Stimulated activated memory B cell treated with anti-CD40 and anti-IgM and Interleukin-4, amounts not matched to agents 10 μg/mL and 1 μg/mL and 100 μg/mL, for 72 hours (primary cell): ENCODE measurements around the gene LRRC14B.

Experiments used
- ATAC-seq: fragments of 150-1000 bp; cut with Tn5 transposase; 2 replicates; pipeline ENCODE4 v1.10.0; 2021
- H3K27ac Mint-ChIP-seq: one replicate; pipeline ENCODE4 v1.8.0; 2022; ENCODE audit warnings: mild to moderate bottlenecking, mixed read lengths
- H3K27me3 Mint-ChIP-seq: one replicate; pipeline ENCODE4 v1.8.0; 2022; ENCODE audit warnings: mixed read lengths
- H3K36me3 Mint-ChIP-seq: one replicate; pipeline ENCODE4 v1.8.0; 2022; ENCODE audit warnings: mixed read lengths
- H3K4me1 Mint-ChIP-seq: one replicate; pipeline ENCODE4 v1.8.0; 2022; ENCODE audit warnings: mixed read lengths
- H3K4me3 Mint-ChIP-seq: one replicate; pipeline ENCODE4 v1.8.0; 2022; ENCODE audit warnings: mild to moderate bottlenecking, moderate library complexity, mixed read lengths
- H3K9me3 Mint-ChIP-seq: one replicate; pipeline ENCODE4 v1.8.0; 2022; ENCODE audit warnings: mixed read lengths

The LRRC14B gene

DNA sequence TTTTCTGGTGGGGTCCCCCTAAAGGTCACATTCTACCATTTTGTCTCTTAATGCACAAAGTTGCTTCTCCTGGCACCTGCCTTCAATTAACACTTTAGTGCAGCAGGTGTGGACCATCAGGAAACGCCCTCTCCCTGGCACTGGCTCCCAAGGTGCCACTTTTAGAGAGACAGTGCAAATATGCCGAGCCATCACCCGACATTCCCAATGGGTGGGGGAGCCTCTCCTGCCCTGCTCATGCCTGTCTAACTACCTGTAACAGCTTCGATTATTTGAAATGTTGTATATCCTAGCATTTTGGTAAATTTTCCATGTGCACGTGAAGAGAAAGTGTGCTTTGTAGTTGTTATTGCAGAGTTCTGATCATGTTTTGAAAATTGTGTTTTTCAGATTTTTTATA, 13.2 kb upstream of the LRRC14B start:
- H3K27me3 Mint-ChIP-seq, result peaks cover 64% of the 10 kb centered on the region
- no peaks in the 10 kb centered on the region for H3K9me3 Mint-ChIP-seq

DNA sequence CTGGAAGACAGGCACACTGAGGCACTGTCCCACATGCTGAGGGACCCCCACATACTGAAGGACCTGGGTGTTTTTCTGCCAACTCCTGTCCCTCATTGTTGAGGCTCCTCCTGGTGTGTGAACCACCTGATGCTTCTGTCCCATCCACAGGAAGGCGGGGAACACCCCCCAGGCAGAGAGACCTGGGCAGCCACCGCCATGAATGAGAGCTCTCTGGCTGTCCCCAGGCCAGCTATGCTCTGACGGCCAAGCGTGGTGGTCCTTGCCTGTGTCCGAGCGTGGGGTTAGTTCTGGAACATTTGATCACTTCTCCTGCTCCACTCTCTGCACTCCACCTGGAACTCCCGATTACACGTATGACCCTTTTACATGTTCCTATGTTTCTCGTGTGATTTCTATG, 11.9 kb upstream of the LRRC14B start:
- H3K4me1 Mint-ChIP-seq, result no peaks in the 10 kb centered on the region
- H3K36me3 Mint-ChIP-seq, result no peaks in the 10 kb centered on the region

More for the DNA sequence above, 13.2 kb upstream of the LRRC14B start:
- no peak for ATAC-seq
- no peak overlapping the region for H3K27ac Mint-ChIP-seq
- H3K36me3 Mint-ChIP-seq, result no peaks in the 10 kb centered on the region
- H3K4me3 Mint-ChIP-seq, result no peak overlapping the region
- H3K4me1 Mint-ChIP-seq, result no peaks in the 10 kb centered on the region

DNA sequence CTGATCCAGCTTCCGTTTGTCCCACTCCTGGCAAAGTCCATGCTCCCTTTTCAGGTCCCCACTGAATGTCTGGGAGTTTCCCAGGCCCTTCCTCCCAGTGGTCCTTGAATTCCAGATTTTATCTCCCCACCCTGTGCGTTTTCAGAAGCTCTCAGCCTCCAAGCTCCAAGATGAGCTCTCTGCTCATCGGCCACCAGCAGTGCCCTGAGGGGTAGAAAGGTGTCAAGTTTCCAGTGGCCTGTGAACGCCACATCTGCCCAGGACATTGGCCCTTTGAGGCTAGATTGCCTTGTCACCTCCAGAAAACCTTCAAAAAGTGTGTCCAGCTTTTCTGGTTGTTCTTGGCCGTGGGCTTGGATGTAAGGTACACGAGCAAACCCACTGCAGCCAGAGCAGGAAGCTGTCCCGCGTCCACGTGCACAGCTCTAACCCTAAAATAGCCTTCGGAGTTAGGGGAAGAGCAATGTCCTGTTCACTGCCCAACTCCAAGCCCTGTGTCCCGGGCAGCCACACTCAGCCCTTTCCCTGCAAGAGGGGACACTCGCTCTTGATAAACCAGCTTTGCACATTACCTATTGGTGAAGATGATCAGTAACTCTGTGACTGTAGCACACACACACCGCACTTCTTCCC, 10.9 kb upstream of the LRRC14B start:
- no peak overlapping the region for H3K4me3 Mint-ChIP-seq

More for the DNA sequence above, 11.9 kb upstream of the LRRC14B start:
- Mint-ChIP-seq H3K27ac (no peak overlapping the region), H3K9me3 (no peaks in the 10 kb centered on the region), H3K27me3 (peaks cover 53% of the 10 kb centered on the region), H3K4me3 (no peak overlapping the region)
- ATAC-seq, result peak; percentile 14

DNA sequence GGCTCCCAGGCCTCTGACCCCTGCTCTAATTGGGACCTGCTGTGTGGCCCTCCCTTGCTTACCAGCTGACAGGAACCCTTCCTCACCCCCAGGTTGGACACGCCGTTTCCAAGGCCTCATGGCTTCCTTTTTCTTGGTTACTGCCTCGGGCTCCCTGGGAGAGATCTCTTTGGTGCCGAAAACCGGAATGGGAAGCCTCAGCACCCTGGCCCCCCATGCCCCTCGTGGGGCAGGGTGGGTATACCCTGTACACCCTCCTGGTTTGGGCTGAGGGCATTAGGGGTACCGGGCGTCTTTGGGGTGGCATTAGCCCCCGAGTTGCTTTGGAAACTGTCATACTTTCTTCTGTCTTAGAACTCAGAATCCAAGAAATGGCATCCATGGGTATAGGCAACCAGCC, 10.1 kb upstream of the LRRC14B start:
- ATAC-seq, result no peak
- H3K4me1 Mint-ChIP-seq, result no peaks in the 10 kb centered on the region
- H3K36me3 Mint-ChIP-seq, result no peaks in the 10 kb centered on the region
- peaks cover 42% of the 10 kb centered on the region for H3K27me3 Mint-ChIP-seq
- no peak overlapping the region for H3K27ac Mint-ChIP-seq
- no peak overlapping the region for H3K4me3 Mint-ChIP-seq
- H3K9me3 Mint-ChIP-seq, result no peaks in the 10 kb centered on the region

More for the DNA sequence above, 10.9 kb upstream of the LRRC14B start:
- no peak for ATAC-seq
- Mint-ChIP-seq H3K4me1 (no peaks in the 10 kb centered on the region), H3K9me3 (no peaks in the 10 kb centered on the region), H3K36me3 (no peaks in the 10 kb centered on the region), H3K27me3 (peaks cover 44% of the 10 kb centered on the region), H3K27ac (no peak overlapping the region)

DNA sequence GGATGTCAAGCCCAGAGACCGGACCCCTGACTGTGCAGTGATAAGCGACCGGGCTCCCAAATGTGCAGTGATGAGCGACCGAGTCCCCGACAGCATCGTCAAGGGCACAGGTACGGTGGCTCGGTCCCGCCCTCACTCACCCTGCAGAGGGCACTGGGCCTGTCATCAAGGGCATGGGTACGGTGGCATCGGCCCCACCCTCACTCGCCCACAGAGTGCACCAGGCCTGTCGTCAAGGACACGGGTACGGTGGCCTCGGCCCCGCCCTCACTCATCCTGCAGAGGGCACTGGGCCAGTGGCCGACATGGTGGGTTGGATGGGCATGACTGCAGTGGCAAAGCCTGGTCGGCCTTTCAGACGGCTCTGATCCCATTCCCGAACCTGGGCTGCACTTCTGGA, 9.7 kb upstream of the LRRC14B start:
- Mint-ChIP-seq H3K9me3 (no peaks in the 10 kb centered on the region), H3K4me3 (no peak overlapping the region)

DNA sequence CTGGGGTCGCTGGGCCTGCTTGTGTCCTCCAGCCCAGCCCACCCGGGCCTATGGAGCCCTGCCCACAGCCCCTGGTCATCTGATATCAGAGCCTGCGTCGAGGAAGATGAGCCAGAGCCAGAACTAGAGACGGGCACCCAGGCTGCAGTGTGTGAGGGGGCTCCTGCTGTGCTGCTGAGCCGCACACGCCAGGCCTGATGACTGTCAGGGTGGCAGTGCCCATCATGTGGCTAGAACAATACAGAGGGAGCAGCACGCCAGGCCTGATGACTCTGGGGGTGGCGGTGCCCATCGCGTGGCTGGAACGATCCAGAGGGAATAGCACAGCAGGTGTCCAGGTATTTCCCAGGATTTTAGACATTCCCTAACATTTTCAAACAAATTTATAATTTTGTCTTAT, 9.2 kb upstream of the LRRC14B start:
- ATAC-seq, result no peak
- H3K27me3 Mint-ChIP-seq, result peaks cover 48% of the 10 kb centered on the region
- H3K9me3 Mint-ChIP-seq, result no peaks in the 10 kb centered on the region
- H3K27ac Mint-ChIP-seq, result no peak overlapping the region
- no peak overlapping the region for H3K4me3 Mint-ChIP-seq
- H3K36me3 Mint-ChIP-seq, result no peaks in the 10 kb centered on the region
- no peaks in the 10 kb centered on the region for H3K4me1 Mint-ChIP-seq

More for the DNA sequence above, 9.7 kb upstream of the LRRC14B start:
- peaks cover 42% of the 10 kb centered on the region for H3K27me3 Mint-ChIP-seq
- no peaks in the 10 kb centered on the region for H3K36me3 Mint-ChIP-seq
- no peaks in the 10 kb centered on the region for H3K4me1 Mint-ChIP-seq
- no peak overlapping the region for H3K27ac Mint-ChIP-seq
- no peak for ATAC-seq

DNA sequence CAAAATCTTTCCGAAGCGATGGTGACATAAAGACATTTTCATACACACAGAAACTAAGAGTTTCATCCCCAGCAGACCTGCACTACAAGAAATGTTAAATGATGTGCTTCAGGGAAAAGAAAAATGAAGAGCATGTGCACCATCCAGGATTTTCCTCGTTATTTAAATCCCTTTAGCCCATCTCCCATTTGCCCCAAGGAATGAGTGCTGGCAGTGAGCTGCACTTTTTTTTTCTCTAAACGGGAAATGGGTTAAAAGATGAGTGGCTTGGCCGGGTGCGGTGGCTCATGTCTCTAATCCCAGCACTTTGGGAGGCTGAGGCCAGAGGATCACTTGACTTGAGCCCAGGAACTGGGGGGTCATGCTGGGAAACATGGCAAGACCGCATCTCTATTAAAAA, 6.8 kb upstream of the LRRC14B start:
- Mint-ChIP-seq H3K27me3 (peaks cover 59% of the 10 kb centered on the region), H3K36me3 (no peaks in the 10 kb centered on the region)

DNA sequence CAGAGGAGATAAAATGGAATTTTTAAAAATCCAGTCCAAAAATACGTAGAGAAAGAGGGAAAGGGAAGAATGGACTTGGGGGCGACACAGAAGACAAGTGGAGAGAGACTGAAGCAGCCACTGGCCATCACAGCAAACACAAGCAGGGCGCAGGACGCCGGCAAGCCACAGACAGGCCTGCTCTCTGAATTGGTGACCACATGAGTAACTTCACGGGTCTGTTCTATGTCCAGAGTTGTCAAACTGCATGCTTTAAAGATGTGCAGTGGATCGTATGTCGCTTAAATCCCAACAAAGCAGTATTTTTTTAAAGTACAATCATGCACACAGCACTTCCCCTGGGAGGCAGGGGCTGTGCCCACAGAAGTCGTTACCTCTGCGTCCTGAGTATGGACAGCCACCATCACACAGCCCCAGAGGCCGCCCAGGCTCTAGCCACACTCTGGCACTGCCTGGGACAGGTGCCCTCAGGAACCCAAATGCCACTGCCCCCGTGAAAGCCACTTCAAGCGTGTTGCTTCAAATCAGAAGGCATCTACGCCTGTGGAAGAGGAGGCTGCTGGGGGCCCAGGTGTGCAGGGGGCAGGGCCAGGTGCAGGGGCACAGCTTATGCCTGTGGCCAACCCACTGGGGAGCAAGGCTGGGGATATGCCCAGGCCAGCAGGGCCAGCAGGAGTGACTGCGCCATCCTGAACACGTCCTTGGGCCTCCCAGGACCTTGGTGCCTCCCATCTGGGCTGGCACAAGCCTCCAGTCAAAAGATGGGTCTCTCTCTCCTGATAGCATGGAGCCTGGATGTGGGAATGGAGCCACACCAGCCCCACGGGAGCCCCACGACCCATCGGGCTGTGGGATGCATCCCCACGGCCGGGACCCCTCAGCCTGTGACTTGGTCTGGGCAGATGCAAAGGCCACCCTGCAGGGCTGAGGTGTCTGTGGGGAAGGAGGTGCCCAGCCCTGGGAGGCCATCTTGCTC, 5.9 kb upstream of the LRRC14B start:
- Mint-ChIP-seq H3K4me1 (peaks cover 9% of the 10 kb centered on the region), H3K27ac (no peak overlapping the region), H3K36me3 (no peaks in the 10 kb centered on the region), H3K27me3 (peaks cover 56% of the 10 kb centered on the region), H3K9me3 (no peaks in the 10 kb centered on the region), H3K4me3 (no peak overlapping the region)
- no peak for ATAC-seq

More for the DNA sequence above, 6.8 kb upstream of the LRRC14B start:
- no peak for ATAC-seq
- Mint-ChIP-seq H3K9me3 (no peaks in the 10 kb centered on the region), H3K27ac (no peak overlapping the region), H3K4me3 (no peak overlapping the region), H3K4me1 (peaks cover 9% of the 10 kb centered on the region)

DNA sequence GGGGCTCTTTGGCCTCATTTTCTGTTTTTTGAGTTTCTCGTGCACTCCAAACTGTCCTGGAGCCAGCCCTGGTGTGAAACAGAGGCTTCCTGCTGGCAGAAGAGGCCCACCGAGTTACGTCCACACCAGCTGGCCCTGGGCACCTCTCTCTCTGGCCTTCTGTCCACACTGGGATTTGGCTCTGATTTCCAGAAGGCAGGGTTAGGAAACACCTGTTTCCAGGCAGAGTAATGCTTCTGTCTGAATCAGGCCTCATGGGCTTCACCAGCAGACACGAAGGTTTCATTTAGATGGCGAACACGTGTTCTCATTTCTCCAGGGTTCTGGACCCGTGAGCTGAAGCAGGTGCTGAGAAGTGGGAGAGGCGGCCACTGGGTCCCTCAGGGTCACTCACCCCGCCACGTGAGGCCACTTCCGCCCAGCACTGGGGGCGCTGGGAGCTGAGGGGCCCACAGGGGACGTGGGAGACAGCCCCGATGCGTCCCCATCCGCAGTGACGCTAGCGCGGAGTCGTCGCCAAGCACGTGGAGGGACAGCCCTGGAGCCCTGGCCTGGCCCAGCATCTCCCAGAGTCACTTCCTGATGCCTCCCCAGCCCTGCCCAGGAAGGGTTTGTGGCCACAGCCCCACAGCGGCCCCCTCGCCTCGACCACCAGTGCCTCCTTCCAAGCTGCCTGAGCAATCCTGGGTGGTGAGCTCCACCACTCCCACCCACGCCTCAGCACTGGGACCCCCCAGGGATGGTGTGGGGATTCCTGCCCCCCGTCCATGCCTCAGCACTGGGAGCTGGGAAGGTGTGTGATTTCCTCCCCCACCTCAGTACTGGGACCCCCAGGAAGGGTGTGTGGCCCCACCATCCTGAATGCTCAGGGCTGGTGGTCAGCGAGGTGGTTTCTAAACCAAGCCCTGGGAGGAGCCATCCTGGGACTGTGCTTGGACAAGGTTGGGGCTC, 4.9 kb upstream of the LRRC14B start:
- ATAC-seq, result no peak
- Mint-ChIP-seq H3K36me3 (no peaks in the 10 kb centered on the region), H3K27me3 (peaks cover 51% of the 10 kb centered on the region), H3K9me3 (no peaks in the 10 kb centered on the region), H3K27ac (no peak overlapping the region), H3K4me1 (peaks cover 14% of the 10 kb centered on the region), H3K4me3 (no peak overlapping the region)

DNA sequence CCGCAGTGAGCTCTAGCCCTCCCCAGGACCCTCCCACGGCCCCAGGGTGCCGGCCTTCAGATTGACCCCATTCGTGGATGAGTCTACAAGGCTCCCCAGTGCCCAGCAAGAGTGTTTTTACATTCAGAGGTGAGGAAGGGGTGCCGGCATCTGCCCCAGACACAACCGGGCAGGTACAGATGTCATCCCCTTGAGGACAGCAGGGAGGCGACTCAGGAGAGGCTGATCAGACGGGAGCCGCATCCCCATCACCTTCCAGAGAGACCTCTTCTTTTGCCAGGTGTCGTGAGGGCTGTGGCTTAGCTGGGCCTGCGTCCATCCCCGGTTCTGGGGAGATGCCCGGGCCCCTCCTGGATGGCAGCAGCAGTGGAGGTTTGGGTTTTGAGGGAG, 4.3 kb upstream of the LRRC14B start:
- H3K27ac Mint-ChIP-seq, result no peak overlapping the region
- no peak overlapping the region for H3K4me3 Mint-ChIP-seq
- H3K4me1 Mint-ChIP-seq, result peaks cover 15% of the 10 kb centered on the region
- no peak for ATAC-seq
- no peaks in the 10 kb centered on the region for H3K36me3 Mint-ChIP-seq
- peaks cover 47% of the 10 kb centered on the region for H3K27me3 Mint-ChIP-seq
- H3K9me3 Mint-ChIP-seq, result no peaks in the 10 kb centered on the region

DNA sequence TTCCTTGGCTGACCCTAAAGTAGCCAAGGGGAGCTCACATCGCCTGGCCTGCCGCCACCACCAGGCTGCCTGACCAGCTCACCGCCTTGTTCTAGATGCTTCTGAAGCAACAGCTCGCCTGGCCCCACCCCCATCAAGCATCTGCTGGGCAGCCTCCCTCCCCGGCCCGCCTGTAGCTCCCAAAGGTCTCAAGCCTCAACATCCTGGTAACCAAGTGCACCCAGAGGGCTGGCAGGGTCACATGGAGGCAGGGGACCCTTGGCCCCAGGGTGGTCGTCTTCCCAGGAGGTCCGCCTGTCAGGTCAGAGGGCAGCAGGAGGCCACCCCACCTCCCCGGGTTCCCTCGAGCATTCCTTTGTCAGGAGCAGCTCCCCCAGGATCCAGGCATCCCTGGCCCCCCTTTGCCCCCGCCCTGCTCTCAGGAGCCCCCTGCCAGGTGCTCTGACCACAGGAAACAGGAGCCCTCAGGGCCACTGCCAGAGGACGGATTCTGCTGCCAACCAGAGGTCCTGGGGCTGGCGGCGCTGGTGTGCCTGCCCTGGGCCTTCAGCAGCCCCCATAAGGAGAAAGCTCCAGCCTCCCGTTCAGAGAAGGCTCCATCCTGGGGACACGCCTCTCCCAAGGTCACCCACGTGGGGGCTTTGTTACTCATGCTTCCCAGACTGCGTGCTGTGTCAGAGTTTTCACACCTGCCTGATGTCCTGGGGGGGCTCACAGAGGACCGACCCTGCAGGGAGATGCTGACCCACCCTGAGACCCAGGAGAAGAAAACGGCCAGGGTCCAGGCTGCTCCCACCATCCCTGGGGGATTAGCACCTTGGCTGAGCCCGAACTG, 3.5 kb upstream of the LRRC14B start:
- H3K4me1 Mint-ChIP-seq, result peaks cover 22% of the 10 kb centered on the region
- H3K27me3 Mint-ChIP-seq, result peaks cover 47% of the 10 kb centered on the region
- H3K36me3 Mint-ChIP-seq, result no peaks in the 10 kb centered on the region
- H3K9me3 Mint-ChIP-seq, result no peaks in the 10 kb centered on the region
- H3K27ac Mint-ChIP-seq, result no peak overlapping the region
- H3K4me3 Mint-ChIP-seq, result no peak overlapping the region
- ATAC-seq, result no peak

DNA sequence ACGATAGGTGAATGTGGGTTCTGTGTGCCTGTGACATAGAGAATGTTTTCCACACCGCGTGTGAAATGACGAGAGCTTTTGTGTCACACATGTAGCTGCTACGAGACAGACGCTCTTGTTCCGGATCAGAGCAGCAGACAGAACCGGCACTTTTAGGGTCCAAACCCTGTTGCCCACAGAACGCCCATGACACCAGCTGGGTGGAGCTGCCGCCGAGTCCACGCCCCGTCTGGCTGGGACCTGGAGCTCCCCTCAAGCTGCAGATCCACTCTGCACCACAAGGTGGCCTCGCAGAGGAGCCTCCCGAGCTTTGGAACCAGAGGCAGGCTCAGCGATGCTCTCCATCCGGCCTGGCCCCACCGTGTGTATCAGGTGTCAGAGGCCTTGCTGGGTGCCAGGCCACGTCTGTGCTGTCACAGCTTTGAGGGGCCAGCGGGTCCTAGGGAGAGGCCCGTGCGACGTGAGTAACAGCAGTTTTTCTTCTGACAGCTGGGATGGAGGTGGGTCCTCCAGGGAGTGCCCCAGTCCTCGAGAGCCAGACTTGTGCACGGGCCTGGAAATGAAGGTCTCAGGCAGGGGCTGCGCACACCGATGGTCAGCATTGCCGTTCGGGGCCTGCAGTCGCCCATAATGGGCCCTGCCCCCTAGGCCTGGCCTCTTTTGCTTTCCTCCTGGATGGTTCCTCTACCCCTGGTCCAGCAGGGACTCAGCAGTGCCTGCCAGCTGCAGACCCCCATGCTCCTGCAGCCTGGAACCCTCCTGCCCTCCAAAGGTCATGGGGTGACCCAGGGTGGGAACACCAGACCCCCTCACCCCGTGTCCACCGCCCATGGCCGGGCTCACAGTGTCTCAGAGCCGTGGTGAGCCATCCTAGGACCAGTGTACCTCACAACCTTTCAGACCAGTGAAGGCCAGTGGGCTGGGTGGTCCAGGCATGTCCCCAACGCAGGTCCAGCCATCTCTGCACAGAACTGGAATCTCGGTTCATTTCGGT, 2.5 kb upstream of the LRRC14B start:
- H3K4me1 Mint-ChIP-seq, result peaks cover 22% of the 10 kb centered on the region
- ATAC-seq, result peak; percentile 84
- no peaks in the 10 kb centered on the region for H3K36me3 Mint-ChIP-seq
- H3K27ac Mint-ChIP-seq, result no peak overlapping the region
- no peaks in the 10 kb centered on the region for H3K9me3 Mint-ChIP-seq
- H3K4me3 Mint-ChIP-seq, result no peak overlapping the region
- peaks cover 52% of the 10 kb centered on the region for H3K27me3 Mint-ChIP-seq

DNA sequence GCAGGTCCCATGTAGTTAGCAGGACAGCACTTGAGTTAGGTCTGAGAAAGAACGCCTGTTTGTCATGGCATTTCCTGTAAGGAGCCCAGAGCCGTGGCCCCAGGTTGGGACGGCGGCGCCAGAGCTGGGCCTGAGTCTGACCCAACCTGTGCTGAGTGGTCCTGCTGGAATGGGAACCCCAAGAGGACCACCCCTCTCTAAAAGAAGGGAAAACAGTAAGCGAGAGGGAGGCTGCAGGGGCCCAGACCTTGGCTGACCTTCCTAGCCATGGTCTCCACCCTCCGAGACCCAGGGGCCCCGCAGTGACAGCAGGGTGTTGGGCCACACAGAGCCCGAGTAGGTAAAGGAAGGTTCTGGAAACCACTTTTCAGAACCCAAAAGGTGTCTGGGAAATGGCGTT, 1.8 kb upstream of the LRRC14B start:
- Mint-ChIP-seq H3K27ac (no peak overlapping the region), H3K9me3 (no peaks in the 10 kb centered on the region), H3K27me3 (peaks cover 52% of the 10 kb centered on the region), H3K36me3 (no peaks in the 10 kb centered on the region), H3K4me1 (peaks cover 22% of the 10 kb centered on the region), H3K4me3 (no peak overlapping the region)
- ATAC-seq, result no peak
